GM10266 (cell line): ENCODE results near the gene MKNK2.

ENCODE experiments used
- DNase-seq: peaks from one replicate; pipeline ENCODE4 v3.0.0; 2012; ENCODE audit errors: extremely low spot score
- TF ChIP-seq, protein P1 (sequence below): IDR thresholded peaks from 2 replicates; pipeline ENCODE4 v1.5.1; 2012; ENCODE audit warnings: mild to moderate bottlenecking, low read depth; ENCODE audit not compliant: control insufficient read depth, insufficient read depth; ENCODE audit errors: missing control alignments

The MKNK2 gene

DNA sequence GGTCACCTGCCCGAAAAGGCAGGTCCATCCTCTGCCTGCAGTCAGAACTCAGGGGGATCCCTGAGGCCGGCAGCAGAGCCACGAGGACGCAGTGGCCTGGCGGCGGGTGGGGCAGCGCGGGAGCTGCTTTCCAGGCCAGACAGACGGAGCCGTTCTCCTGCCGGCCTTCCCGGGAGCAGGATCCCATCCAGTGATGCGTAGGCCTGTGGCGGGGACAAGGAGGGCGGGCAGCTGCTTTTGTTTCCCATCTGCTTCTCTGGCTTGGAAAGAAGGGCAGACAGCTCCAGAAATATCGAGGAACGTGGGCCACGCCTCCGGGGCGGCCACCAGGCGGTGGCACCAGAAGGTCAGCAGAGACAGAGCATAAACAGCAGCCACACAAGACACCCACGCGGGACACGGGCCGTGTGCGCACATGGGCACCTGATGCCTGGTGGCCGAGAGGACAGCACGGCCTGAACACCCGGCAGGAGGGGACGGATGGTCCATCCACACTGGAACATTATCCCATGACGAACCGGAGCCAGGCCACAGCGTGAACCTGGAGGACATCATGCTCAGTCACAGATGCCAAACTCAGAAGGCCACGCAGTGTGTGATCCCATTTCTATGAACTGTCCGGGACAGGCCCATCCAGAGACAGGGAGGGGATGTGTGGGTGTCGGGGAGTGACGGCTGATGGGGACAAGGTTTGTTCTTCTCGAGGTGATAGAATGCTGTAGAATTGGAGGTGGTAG, 13.9 kb upstream of the MKNK2 start:
- DNase-seq, result no peak
- TF ChIP-seq, protein P1, sequence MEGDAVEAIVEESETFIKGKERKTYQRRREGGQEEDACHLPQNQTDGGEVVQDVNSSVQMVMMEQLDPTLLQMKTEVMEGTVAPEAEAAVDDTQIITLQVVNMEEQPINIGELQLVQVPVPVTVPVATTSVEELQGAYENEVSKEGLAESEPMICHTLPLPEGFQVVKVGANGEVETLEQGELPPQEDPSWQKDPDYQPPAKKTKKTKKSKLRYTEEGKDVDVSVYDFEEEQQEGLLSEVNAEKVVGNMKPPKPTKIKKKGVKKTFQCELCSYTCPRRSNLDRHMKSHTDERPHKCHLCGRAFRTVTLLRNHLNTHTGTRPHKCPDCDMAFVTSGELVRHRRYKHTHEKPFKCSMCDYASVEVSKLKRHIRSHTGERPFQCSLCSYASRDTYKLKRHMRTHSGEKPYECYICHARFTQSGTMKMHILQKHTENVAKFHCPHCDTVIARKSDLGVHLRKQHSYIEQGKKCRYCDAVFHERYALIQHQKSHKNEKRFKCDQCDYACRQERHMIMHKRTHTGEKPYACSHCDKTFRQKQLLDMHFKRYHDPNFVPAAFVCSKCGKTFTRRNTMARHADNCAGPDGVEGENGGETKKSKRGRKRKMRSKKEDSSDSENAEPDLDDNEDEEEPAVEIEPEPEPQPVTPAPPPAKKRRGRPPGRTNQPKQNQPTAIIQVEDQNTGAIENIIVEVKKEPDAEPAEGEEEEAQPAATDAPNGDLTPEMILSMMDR, result no peak

DNA sequence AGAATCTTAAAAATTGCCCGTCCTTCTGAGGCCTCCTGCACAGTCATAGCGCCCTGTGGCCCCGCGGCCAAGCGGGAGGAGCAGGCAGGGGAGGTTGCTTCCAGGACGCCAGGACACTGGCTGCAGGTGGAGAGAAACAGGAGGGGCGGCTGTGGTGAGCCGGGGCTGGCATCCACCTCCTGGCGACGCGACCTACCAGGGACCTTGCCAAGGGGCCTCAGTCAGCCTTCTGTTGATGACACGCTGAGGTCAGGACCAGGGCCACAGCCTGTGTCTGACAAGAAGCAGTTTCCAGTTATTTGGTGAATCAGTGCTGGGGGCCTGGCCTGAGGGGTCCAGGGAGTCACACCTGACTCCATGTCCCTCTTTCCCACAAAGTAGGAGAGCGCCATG, 13.3 kb upstream of the MKNK2 start:
- DNase-seq, result no peak

DNA sequence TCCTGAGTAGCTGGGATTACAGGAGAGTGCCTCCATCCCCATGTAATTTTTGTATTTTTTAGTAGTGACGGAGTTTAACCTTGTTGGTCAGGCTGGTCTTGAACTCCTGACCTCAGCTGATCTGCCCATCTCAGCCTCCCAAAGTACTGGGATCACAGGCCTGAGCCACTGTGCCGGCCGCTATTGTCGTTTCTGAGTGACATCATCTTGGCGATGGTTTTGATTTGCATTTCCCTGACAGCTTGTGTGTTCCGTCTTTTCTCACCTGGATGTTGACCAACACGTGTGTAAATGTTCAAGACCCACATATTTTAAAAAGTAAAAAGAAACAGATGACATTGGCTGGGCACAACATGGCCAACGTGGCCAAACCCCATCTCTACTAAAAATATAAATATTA, 12.8 kb upstream of the MKNK2 start:
- TF ChIP-seq, protein P1, result no peak
- DNase-seq, result no peak

More for the DNA sequence above, 13.3 kb upstream of the MKNK2 start:
- TF ChIP-seq, protein P1, result no peak

DNA sequence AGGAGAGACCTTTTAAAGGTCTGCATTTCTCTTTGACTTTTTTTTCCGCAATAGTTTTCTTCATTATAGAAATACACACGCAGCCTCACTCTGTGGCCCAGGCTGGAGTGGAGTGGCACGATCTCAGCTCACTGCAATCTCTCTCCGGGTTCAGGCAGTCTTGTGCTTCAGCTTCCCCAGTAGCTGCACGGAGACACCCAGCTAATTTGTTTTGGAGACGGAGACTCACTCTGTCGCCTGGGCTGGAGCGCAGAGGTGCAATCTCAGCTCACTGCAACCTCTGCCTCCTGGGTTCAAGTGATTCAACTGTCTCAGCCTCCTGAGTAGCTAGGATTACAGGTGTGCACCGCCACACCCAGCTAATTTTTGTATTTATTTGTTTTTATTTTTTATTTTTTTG, 11.7 kb upstream of the MKNK2 start:
- no peak for DNase-seq
- TF ChIP-seq, protein P1, result no peak

DNA sequence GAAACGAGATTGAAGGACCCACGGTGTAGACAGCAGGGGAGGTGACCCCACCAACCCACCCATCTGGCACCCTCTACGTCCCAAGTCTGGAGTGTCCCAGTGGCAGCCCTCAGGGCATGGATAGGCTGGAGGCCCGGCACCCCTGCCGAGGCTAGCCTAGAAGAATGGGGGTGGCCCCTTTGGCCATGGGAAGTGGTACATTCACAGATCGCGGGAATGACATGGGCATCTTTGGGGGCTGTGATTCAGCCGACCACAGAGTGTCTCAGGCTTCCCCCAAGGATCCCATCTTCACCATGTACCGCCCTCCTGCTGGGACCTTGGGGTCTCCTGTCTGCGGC, 11.3 kb upstream of the MKNK2 start:
- DNase-seq, result no peak
- TF ChIP-seq, protein P1, result no peak

DNA sequence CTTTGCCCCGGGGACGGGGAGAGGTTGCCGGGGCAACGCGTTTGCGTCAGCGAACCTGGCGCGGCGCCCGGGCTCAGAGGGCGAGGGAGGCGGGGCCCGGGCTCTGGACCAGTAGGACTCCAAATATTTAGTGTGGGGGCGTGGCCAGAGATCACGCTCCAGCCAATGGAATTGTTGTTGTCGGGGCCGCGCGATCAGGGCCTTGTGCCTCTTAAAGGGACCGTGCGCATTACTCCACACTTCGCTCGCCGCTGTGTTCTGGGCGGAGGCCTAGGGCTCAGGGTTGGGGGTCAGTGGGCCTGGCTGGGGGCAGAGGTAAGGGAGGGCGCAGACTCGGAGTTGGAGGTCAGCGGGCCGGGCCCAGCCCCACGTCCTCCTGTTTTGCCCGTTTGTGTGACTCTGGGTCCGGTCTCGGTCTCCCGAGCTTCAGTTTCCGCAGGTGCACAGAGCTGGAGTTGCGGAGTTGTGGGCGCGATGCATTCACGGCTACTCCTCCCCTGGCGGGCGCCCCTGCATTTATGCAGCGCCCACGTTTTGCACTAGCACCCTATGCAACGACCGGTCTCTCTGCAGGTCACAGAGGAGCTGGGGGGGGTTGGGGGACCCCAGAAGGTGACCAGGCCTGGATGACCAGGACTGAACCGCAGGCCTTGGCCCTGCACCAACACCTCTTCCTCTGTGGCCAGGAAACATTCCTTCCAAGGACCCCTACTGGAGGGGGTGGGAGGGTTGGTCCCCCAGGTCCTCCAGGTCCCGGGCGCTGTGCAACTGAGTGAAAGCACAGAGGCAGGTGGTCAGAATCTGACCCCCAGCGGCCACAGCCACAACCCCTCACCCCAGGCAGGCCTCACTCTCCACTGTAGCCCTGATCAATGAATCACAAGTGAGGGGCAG, 10.7 kb upstream of the MKNK2 start:
- TF ChIP-seq, protein P1, result peak; percentile 42
- DNase-seq, result peak; percentile 100

DNA sequence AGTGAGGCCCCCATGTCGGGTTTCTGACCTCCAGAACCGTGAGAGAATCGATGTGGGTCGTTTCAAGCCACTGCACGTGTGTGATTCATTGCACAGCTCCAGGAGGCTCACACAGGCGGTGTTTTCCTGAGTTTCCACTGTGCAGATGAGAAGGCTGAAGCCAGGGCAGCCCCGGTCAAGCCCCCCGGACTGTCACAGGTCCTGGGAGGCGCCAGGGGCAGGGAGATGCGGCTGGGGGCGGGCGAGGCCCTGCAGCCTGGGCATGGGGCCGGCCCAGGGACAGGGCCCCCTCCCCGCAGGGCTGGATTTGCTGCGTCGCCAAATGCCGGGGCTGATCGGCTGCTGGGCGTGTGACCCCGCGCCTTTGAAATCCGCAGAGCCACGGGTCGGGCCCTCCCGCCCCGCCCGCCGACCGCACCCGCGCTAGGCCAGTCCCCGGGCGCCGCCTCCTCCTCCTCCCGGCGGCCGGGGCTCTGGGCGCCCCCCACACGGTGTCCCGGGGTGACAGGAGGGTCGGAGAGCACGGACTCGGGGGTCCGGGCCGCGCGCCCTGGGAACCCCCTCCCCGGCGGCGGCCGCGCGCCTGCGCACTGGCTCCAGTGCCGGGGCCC, 9.9 kb upstream of the MKNK2 start:
- TF ChIP-seq, protein P1, result no peak
- DNase-seq, result no peak
